Smooth muscle cell (in vitro differentiated cells): ENCODE results near the gene POLN. TPM values are rescaled to one million over a fixed set of nuclear protein-coding genes. Genes with fewer than 3 reads are reported as not detected.

Experiments used
- DNase-seq: peaks from one replicate; lab custom pipeline; 2025; ENCODE audit not compliant: unreplicated experiment; lab: John Stamatoyannopoulos, UW
- H2AFZ ChIP-seq: fragments of 200-600 bp; sonication (generic); 2 replicates; pipeline ENCODE4 v1.6.0; 2016; ENCODE audit warnings: antibody characterized with exemption, low read depth, mild to moderate bottlenecking
- H3F3A ChIP-seq: fragments of 200-600 bp; sonication (generic); 2 replicates; pipeline ENCODE4 v1.6.0; 2017; ENCODE audit warnings: antibody characterized with exemption, low read depth
- H3K27ac ChIP-seq: fragments of 200-600 bp; sonication (generic); 2 replicates; pipeline ENCODE4 v1.5.1; 2016; ENCODE audit warnings: low read depth, mild to moderate bottlenecking
- H3K27me3 ChIP-seq: fragments of 200-600 bp; sonication (generic); 2 replicates; pipeline ENCODE4 v1.6.1; 2016; ENCODE audit warnings: low read depth, mild to moderate bottlenecking
- H3K36me3 ChIP-seq: fragments of 200-600 bp; sonication (generic); 2 replicates; pipeline ENCODE4 v1.5.1; 2016; ENCODE audit warnings: low read depth
- H3K4me1 ChIP-seq: fragments of 200-600 bp; sonication (generic); 2 replicates; pipeline ENCODE4 v1.5.1; 2016; ENCODE audit warnings: low read depth
- H3K4me2 ChIP-seq: fragments of 200-600 bp; sonication (generic); 2 replicates; pipeline ENCODE4 v1.6.0; 2016; ENCODE audit warnings: mild to moderate bottlenecking
- H3K4me3 ChIP-seq: fragments of 200-600 bp; sonication (generic); 2 replicates; pipeline ENCODE4 v1.5.1; 2016; ENCODE audit warnings: mild to moderate bottlenecking
- H3K79me2 ChIP-seq: fragments of 200-600 bp; sonication (generic); 2 replicates; pipeline ENCODE4 v1.6.0; 2016; ENCODE audit warnings: low read depth, mild to moderate bottlenecking
- H3K9ac ChIP-seq: fragments of 200-600 bp; sonication (generic); 2 replicates; pipeline ENCODE4 v1.6.0; 2016; ENCODE audit warnings: low read depth
- H3K9me3 ChIP-seq: fragments of 200-600 bp; sonication (generic); replicated peaks from 2 replicates; pipeline ENCODE4 v1.5.1; 2016; ENCODE audit warnings: low read depth
- H4K20me1 ChIP-seq: fragments of 200-600 bp; sonication (generic); 2 replicates; pipeline ENCODE4 v1.6.0; 2016; ENCODE audit warnings: low read depth
- CTCF ChIP-seq: fragments of 200-600 bp; sonication (generic); IDR thresholded peaks from 2 replicates; pipeline ENCODE4 v1.5.1; 2017; ENCODE audit warnings: borderline replicate concordance, mild to moderate bottlenecking, antibody characterized with exemption; ENCODE audit not compliant: insufficient read depth, poor library complexity, severe bottlenecking
- WGBS: methylation state at CpG from one replicate; pipeline ENCODE4 v1.1.7; 2016; ENCODE audit warnings: low lambda C conversion rate; 5-methylcytosine and 5-hydroxymethylcytosine counted together
- polyA plus RNA-seq: library from polyadenylated mRNA; unstranded; fragments of >200 nt; fragmentation: Nextera tagmentation; extraction: Ambion mirVana; gene quantifications from 2 replicates; pipeline ENCODE4 v1.2.1, GENCODE V29; 2016
- total RNA-seq: library from RNA; depleted of rRNA; stranded (reverse); fragments of >200 nt; gene quantifications from 2 replicates; pipeline ENCODE4 v1.2.3, GENCODE V29; 2014

Gene POLN
- total and polyA plus RNA-seq, 2 experiments from 2014 or later, result 0.35 to 3.0 TPM

- 94% methylated on average over 20 of the region's 20 CpGs for WGBS
- no peak overlapping the region for H3K27ac ChIP-seq
- no peak for TF ChIP-seq CTCF
- H3F3A ChIP-seq, result no peaks in the 10 kb centered on the region
- H3K4me2 ChIP-seq, result no peak overlapping the region
- no peaks in the 10 kb centered on the region for H3K36me3 ChIP-seq
- H3K9me3 ChIP-seq, result no peaks in the 10 kb centered on the region
- no peaks in the 10 kb centered on the region for H3K4me1 ChIP-seq
- H3K27me3 ChIP-seq, result no peaks in the 10 kb centered on the region
- H2AFZ ChIP-seq, result no peak overlapping the region
- H3K79me2 ChIP-seq, result no peaks in the 10 kb centered on the region
- H4K20me1 ChIP-seq, result no peaks in the 10 kb centered on the region
- no peak overlapping the region for H3K4me3 ChIP-seq
- no peak overlapping the region for H3K9ac ChIP-seq
- DNase-seq, result no peak
These were observed 114.2 kb downstream of the POLN start for GRCh38 chr4:2127609-2128332.

- Histone ChIP-seq H3K27me3 (no peaks in the 10 kb centered on the region), H3K4me1 (no peaks in the 10 kb centered on the region), H3K79me2 (no peaks in the 10 kb centered on the region), H4K20me1 (no peaks in the 10 kb centered on the region), H3K4me3 (no peak overlapping the region), H3F3A (no peaks in the 10 kb centered on the region), H3K36me3 (no peaks in the 10 kb centered on the region), H3K9me3 (no peaks in the 10 kb centered on the region), H3K27ac (no peak overlapping the region), H3K9ac (no peak overlapping the region), H3K4me2 (no peak overlapping the region), H2AFZ (no peak overlapping the region)
- no peak for DNase-seq
- WGBS, result 91% methylated on average over 23 of the region's 24 CpGs
- no peak for TF ChIP-seq CTCF
These were observed 115.4 kb downstream of the POLN start for GRCh38 chr4:2126309-2127043.

GRCh38 chr4:2125831-2126230, 116.1 kb downstream of the POLN start:
- Histone ChIP-seq H3K4me1 (no peaks in the 10 kb centered on the region), H3K4me3 (no peak overlapping the region), H3K4me2 (no peak overlapping the region), H3K36me3 (no peaks in the 10 kb centered on the region), H3K27ac (no peak overlapping the region), H3K9me3 (no peaks in the 10 kb centered on the region), H4K20me1 (no peaks in the 10 kb centered on the region), H3K79me2 (no peaks in the 10 kb centered on the region), H2AFZ (no peak overlapping the region), H3K9ac (no peak overlapping the region), H3K27me3 (no peaks in the 10 kb centered on the region), H3F3A (no peaks in the 10 kb centered on the region)
- 92% methylated on average over 6 of the region's 6 CpGs for WGBS
- no peak for TF ChIP-seq CTCF
- DNase-seq, result no peak
